Suppressor macrophage treated with lipopolysaccharide for 4 hours (primary cell): Measurements from ENCODE around the gene SCGB3A1.

Experiments
- DNase-seq: peaks from one replicate; pipeline ENCODE4 v3.0.0-alpha.2; 2020

Gene SCGB3A1

GRCh38 chr5:180583738-180584137, 7.6 kb downstream of the SCGB3A1 start:
- DNase-seq: no peak

GRCh38 chr5:180580681-180581080, 10.6 kb downstream of the SCGB3A1 start:
- no peak for DNase-seq

GRCh38 chr5:180575571-180575970, 15.7 kb downstream of the SCGB3A1 start:
- DNase-seq: no peak

GRCh38 chr5:180568914-180569313, 22.4 kb downstream of the SCGB3A1 start:
- DNase-seq: no peak

GRCh38 chr5:180563994-180564393, 27.3 kb downstream of the SCGB3A1 start:
- DNase-seq: no peak

GRCh38 chr5:180558232-180558631, 33.1 kb downstream of the SCGB3A1 start:
- DNase-seq: no peak

GRCh38 chr5:180557217-180557809, 34.0 kb downstream of the SCGB3A1 start:
- DNase-seq: no peak

- no peak for DNase-seq
Measured at GRCh38 chr5:180555168-180555921, 36.0 kb downstream of the SCGB3A1 start.

- DNase-seq: no peak
Measured at GRCh38 chr5:180553530-180553929, 37.8 kb downstream of the SCGB3A1 start.

GRCh38 chr5:180548563-180548962, 42.7 kb downstream of the SCGB3A1 start:
- no peak for DNase-seq

- DNase-seq: no peak
Measured at GRCh38 chr5:180545248-180545647, 46.1 kb downstream of the SCGB3A1 start.

GRCh38 chr5:180541710-180542109, 49.6 kb downstream of the SCGB3A1 start:
- DNase-seq: no peak
